Type B pancreatic cell (in vitro differentiated cells): ENCODE results near the gene ASXL3. TPM values are rescaled to one million over a fixed set of nuclear protein-coding genes. Genes with fewer than 3 reads are reported as not detected.

Experiments
- DNase-seq: peaks from one replicate; pipeline ENCODE4 v3.0.0; 2021; ENCODE audit warnings: mixed read lengths; ENCODE audit not compliant: unreplicated experiment; ENCODE audit errors: extremely low spot score
- H3K27ac Mint-ChIP-seq: 2 replicates; pipeline ENCODE4 v1.8.0; 2021; ENCODE audit warnings: mild to moderate bottlenecking, mixed read lengths
- H3K27me3 Mint-ChIP-seq: 2 replicates; pipeline ENCODE4 v1.8.0; 2021; ENCODE audit warnings: mixed read lengths
- H3K36me3 Mint-ChIP-seq: 2 replicates; pipeline ENCODE4 v1.8.0; 2021; ENCODE audit warnings: mixed read lengths
- H3K4me1 Mint-ChIP-seq: one replicate; pipeline ENCODE4 v1.8.0; 2021; ENCODE audit warnings: mixed read lengths; ENCODE audit not compliant: unreplicated experiment
- H3K4me3 Mint-ChIP-seq: 2 replicates; pipeline ENCODE4 v1.8.0; 2021; ENCODE audit warnings: mild to moderate bottlenecking, mixed read lengths
- H3K9me3 Mint-ChIP-seq: 2 replicates; pipeline ENCODE4 v1.8.0; 2021; ENCODE audit warnings: mixed read lengths
- total RNA-seq: library from RNA; stranded (reverse); gene quantifications from 2 replicates; pipeline ENCODE4 v1.2.1, GENCODE V29; 2021; ENCODE audit warnings: low replicate concordance
- TF ChIP-seq, protein P1 (sequence below): fragments of 200-600 bp; sonication (generic); conservative IDR thresholded peaks from 2 replicates; pipeline ENCODE4 v1.5.0; 2021; ENCODE audit warnings: antibody characterized with exemption, mild to moderate bottlenecking

Gene ASXL3
- total RNA-seq, 1 donor from 2014 or later: 24.4 TPM

DNA sequence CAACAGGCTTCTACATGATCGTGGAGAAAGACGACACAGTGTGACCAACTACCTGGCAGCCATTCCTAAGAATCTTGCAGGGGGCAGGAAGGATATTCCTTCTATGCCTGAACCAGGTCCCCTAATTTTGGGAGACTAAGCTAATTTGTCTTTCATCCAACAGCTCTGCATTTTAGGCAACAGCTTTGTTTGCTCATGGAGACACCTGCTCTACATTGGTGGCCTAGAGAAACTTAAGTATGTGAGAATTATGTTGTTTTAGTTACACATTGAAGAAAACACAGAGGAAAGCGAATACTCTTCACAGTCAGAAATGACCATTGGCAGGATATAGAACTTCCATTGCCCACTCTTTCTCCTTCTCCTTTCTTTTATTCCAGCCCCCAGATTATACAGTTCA, 75.2 kb downstream of the ASXL3 start:
- no peak overlapping the region for H3K4me3 Mint-ChIP-seq
- H3K4me1 Mint-ChIP-seq: peaks cover 12% of the 10 kb centered on the region
- TF ChIP-seq, protein P1, sequence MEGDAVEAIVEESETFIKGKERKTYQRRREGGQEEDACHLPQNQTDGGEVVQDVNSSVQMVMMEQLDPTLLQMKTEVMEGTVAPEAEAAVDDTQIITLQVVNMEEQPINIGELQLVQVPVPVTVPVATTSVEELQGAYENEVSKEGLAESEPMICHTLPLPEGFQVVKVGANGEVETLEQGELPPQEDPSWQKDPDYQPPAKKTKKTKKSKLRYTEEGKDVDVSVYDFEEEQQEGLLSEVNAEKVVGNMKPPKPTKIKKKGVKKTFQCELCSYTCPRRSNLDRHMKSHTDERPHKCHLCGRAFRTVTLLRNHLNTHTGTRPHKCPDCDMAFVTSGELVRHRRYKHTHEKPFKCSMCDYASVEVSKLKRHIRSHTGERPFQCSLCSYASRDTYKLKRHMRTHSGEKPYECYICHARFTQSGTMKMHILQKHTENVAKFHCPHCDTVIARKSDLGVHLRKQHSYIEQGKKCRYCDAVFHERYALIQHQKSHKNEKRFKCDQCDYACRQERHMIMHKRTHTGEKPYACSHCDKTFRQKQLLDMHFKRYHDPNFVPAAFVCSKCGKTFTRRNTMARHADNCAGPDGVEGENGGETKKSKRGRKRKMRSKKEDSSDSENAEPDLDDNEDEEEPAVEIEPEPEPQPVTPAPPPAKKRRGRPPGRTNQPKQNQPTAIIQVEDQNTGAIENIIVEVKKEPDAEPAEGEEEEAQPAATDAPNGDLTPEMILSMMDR: no peak
- H3K27ac Mint-ChIP-seq: no peak overlapping the region
- DNase-seq: no peak
- no peaks in the 10 kb centered on the region for H3K27me3 Mint-ChIP-seq
- H3K9me3 Mint-ChIP-seq: no peaks in the 10 kb centered on the region
- H3K36me3 Mint-ChIP-seq: peaks cover 4% of the 10 kb centered on the region

DNA sequence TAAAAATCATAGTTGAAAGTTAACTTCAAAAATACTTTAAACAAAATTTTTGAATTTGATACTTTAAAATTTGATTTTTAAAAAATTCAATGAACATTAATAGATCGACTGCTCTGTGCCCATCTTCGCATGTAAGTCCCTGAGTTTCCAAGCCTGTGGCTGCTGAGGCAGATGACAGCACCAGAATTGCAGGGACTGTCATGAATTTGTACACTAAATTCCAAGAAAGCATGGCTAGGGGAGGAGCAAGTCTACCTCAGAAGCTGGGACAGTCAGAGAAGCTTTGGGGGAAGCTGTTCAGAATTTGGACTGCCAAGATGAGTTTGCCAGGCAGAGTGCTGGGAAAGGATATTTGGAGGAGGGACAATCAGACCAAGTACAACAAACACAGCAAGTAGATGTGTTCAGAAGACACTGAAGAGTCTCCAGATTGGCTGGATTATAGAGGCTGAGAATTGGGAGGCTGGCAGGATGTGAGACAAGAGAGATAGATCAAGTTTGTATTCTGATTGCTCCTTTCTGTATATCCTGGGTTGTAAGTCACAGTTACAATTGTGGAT, 79.0 kb downstream of the ASXL3 start:
- no peak for DNase-seq
- Mint-ChIP-seq H3K9me3 (no peaks in the 10 kb centered on the region), H3K36me3 (peaks cover 4% of the 10 kb centered on the region), H3K27ac (no peak overlapping the region), H3K4me1 (peaks cover 12% of the 10 kb centered on the region), H3K27me3 (no peaks in the 10 kb centered on the region), H3K4me3 (no peak overlapping the region)
- TF ChIP-seq, protein P1: no peak

DNA sequence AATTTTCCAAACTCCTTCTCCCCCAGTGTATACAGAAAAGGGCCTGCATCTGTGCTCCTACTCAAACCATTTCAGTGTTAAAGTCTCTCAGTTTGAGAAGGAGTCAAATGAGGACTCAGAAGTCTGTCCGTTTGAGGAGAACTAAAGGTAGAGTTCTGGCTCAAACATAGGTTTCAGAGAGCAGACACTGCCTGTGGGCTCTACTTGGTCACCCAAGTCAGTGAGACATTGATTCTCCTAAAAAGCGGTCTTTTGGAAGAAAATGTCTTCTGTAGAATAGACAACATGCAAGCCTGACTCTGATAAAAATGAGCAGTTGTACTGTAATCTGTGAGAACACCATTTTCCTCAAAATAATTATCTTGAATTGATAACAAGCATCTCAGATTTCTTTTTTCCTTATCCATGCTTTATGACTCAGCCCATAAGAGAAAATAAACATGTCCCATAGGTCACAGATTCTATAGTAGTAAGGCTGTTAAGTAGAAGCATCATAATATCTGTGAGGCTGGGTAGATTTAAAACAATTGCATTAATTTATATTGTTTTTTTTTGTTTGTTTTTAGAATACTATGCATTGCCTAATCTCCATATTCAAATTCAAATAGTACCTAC, 82.8 kb downstream of the ASXL3 start:
- Mint-ChIP-seq H3K27me3 (no peaks in the 10 kb centered on the region), H3K4me1 (peaks cover 5% of the 10 kb centered on the region), H3K4me3 (no peak overlapping the region), H3K36me3 (peaks cover 4% of the 10 kb centered on the region), H3K9me3 (no peaks in the 10 kb centered on the region), H3K27ac (no peak overlapping the region)
- TF ChIP-seq, protein P1: no peak
- no peak for DNase-seq

DNA sequence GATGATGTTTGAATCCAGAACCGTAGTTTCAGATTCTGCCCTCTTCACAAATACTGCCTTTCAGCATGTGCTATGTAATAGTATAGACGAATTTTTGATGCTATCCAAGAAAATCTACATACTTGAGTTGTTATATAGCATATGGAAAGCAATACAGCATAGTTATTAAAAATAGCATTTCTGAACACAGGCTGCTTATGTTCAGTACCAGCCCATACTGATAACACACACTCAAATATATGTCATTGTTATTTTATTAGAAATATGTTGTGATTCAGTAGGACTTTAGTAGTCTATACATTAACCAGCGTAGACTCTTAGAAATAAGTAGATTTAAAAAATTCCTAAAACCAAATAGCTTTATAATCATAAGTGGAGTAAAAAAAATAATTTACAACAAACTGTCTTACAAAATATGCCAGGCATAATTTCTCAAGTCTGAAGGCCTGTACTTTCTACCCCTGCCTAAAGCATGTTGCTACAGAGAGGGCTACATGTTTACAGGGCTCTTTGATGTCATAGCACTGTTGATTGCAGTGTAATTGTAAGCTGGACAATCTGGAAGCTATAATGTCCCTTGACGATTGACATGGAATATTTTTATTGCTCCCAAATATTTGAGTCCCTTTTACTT, 86.3 kb downstream of the ASXL3 start:
- no peak for DNase-seq
- Mint-ChIP-seq H3K9me3 (no peaks in the 10 kb centered on the region), H3K36me3 (peaks cover 4% of the 10 kb centered on the region), H3K27me3 (no peaks in the 10 kb centered on the region), H3K27ac (no peak overlapping the region), H3K4me1 (peaks cover 10% of the 10 kb centered on the region), H3K4me3 (no peak overlapping the region)
- TF ChIP-seq, protein P1: no peak

GRCh38 chr18:33665187-33665586, 87.2 kb downstream of the ASXL3 start:
- no peak for DNase-seq
- peaks cover 4% of the 10 kb centered on the region for H3K36me3 Mint-ChIP-seq
- no peaks in the 10 kb centered on the region for H3K27me3 Mint-ChIP-seq
- H3K9me3 Mint-ChIP-seq: no peaks in the 10 kb centered on the region
- TF ChIP-seq, protein P1: no peak
- no peak overlapping the region for H3K4me3 Mint-ChIP-seq
- peaks cover 10% of the 10 kb centered on the region for H3K4me1 Mint-ChIP-seq
- H3K27ac Mint-ChIP-seq: no peak overlapping the region
